OCI-LY7 (cell line): ENCODE data around the gene ZSWIM9. TPM values are rescaled to one million over a fixed set of nuclear protein-coding genes. Genes with fewer than 3 reads are reported as not detected.
A peak's percentile ranks its signal among the peaks of the same experiment; 100 is the strongest.

Experiments used
- Bru-seq: library from RNA; stranded (reverse); fragments of 400-500 nt; gene quantifications from one replicate; lab custom pipeline; 2021; lab: Mats Ljungman, UMichigan
- BruChase-seq, 2 experiments: library from RNA; stranded (reverse); fragments of 400-500 nt; gene quantifications; one replicate each; lab custom pipeline; 2021; lab: Mats Ljungman, UMichigan
- BruUV-seq: library from RNA; stranded (reverse); fragments of 400-500 nt; replicated peaks from 2 replicates; lab custom pipeline; 2021; lab: Mats Ljungman, UMichigan
- CTCF ChIA-PET: fragments of 300-600 bp; sonication (Branson Sonifier 250); formaldehyde crosslinking; loops from one replicate; lab custom pipeline; 2022; ENCODE audit warnings: antibody characterized with exemption; ENCODE audit not compliant: unreplicated experiment; lab: Charles Lee
- POLR2A ChIA-PET: fragments of 300-600 bp; sonication (Branson Sonifier 250); formaldehyde crosslinking; loops from one replicate; lab custom pipeline; 2022; ENCODE audit warnings: antibody characterized with exemption; lab: Charles Lee
- DNase-seq: peaks from one replicate; pipeline ENCODE4 v3.0.0-alpha.2; 2015; ENCODE audit warnings: low spot score
- H2AFZ ChIP-seq: fragments of 200-600 bp; sonication (generic), shearing (Covaris generic); 2 replicates; pipeline ENCODE4 v1.6.1; 2014; ENCODE audit warnings: mild to moderate bottlenecking, antibody characterized with exemption, low read length, moderate library complexity
- H3K27ac ChIP-seq: fragments of 200-600 bp; sonication (generic); 2 replicates; pipeline ENCODE4 v1.5.1; 2014; ENCODE audit warnings: mixed run types, low read depth, mild to moderate bottlenecking, moderate library complexity, low read length, inconsistent platforms; ENCODE audit not compliant: poor library complexity, severe bottlenecking
- H3K36me3 ChIP-seq: fragments of 200-600 bp; sonication (generic); 2 replicates; pipeline ENCODE4 v1.6.1; 2014; ENCODE audit warnings: mild to moderate bottlenecking, antibody characterized with exemption, low read length, moderate library complexity, mixed read lengths; ENCODE audit not compliant: insufficient read depth
- H3K4me1 ChIP-seq: fragments of 200-600 bp; sonication (generic); 2 replicates; pipeline ENCODE4 v1.5.1; 2014; ENCODE audit warnings: mild to moderate bottlenecking, low read length; ENCODE audit not compliant: insufficient read depth, poor library complexity, severe bottlenecking
- H3K4me2 ChIP-seq: fragments of 200-600 bp; sonication (generic); 2 replicates; pipeline ENCODE4 v1.6.1; 2014; ENCODE audit warnings: mild to moderate bottlenecking, low read length
- H3K4me3 ChIP-seq: fragments of 200-600 bp; sonication (generic); 2 replicates; pipeline ENCODE4 v1.5.1; 2014; ENCODE audit warnings: mild to moderate bottlenecking, low read depth, low read length; ENCODE audit not compliant: poor library complexity, severe bottlenecking
- H3K79me2 ChIP-seq: fragments of 200-600 bp; sonication (generic); 2 replicates; pipeline ENCODE4 v1.6.1; 2016; ENCODE audit warnings: low read depth, mild to moderate bottlenecking, low read length, moderate library complexity, mixed read lengths; ENCODE audit not compliant: insufficient read depth
- H3K9me2 ChIP-seq: fragments of 200-600 bp; sonication (generic); 2 replicates; pipeline ENCODE4 v1.6.1; 2016; ENCODE audit warnings: mild to moderate bottlenecking, low read length, mixed read lengths; ENCODE audit not compliant: insufficient read depth
- H3K9me3 ChIP-seq: fragments of 200-600 bp; sonication (generic); 2 replicates; pipeline ENCODE4 v1.6.1; 2014; ENCODE audit warnings: mild to moderate bottlenecking, mixed run types, low read length, mixed read lengths
- H4K20me1 ChIP-seq: fragments of 200-600 bp; sonication (generic); 2 replicates; pipeline ENCODE4 v1.6.1; 2014; ENCODE audit warnings: mild to moderate bottlenecking, antibody characterized with exemption, low read length, moderate library complexity, mixed read lengths; ENCODE audit not compliant: insufficient read depth
- EZH2phosphoT487 ChIP-seq: fragments of 200-600 bp; sonication (generic); IDR thresholded peaks from 2 replicates; pipeline ENCODE4 v1.6.1; 2018; ENCODE audit warnings: low read depth, borderline replicate concordance, mild to moderate bottlenecking, mixed run types, antibody characterized with exemption, low read length, moderate library complexity, mixed read lengths
- intact Hi-C: fragments of 100-400 bp; cut with micrococcal nuclease; formaldehyde crosslinking; loops from one replicate; pipeline ENCODE4 v1.10.0; 2022; ENCODE audit not compliant: unreplicated experiment
- long read RNA-seq: library from polyadenylated mRNA; stranded (forward); transcript quantifications from one replicate; pipeline ENCODE4 v2.0.0, GENCODE V29; 2022
- total RNA-seq, 2 experiments: library from RNA; depleted of rRNA in 1 of 2; stranded (reverse); fragments of >200 nt in 1 of 2; shearing (Covaris generic) in 1 of 2; gene quantifications; 2 replicates each; pipeline ENCODE4 v1.2.3, GENCODE V29; 2014 to 2022
- TF ChIP-seq, protein P1 (sequence below): fragments of 200-600 bp; sonication (generic); conservative IDR thresholded peaks from 2 replicates; pipeline ENCODE4 v1.5.1; 2014; ENCODE audit warnings: mild to moderate bottlenecking, antibody characterized with exemption, low read length, moderate library complexity, mixed read lengths

ZSWIM9 gene
- total RNA-seq (2014; rRNA removed; shearing (Covaris generic)): 3.2 and 4.5 TPM in 2 replicates
- total RNA-seq (2022): 10.5 and 12.0 TPM in 2 replicates
- percentile 64 among the genes with signal in this experiment for Bru-seq, nascent RNA
- BruChase-seq, experiment 1, labeled RNA remaining after a 6-hour chase: percentile 71 among the genes with signal in this experiment
- BruChase-seq, experiment 2, labeled RNA remaining after a 2-hour chase: percentile 64 among the genes with signal in this experiment
- long read RNA-seq, partial matches to known transcripts: 0 of 11 reads
- long read RNA-seq, other reads (novel, unspliced or antisense): 11 of 11 reads

- H3K79me2 ChIP-seq: peaks cover 64% of the 10 kb centered on the region
- ChIA-PET CTCF (interaction anchor here (0.6 kb wide), 1 partner anchor 14 kb away, joined by 4 read pairs; no protein-coding TSS in a partner anchor), POLR2A (interaction anchor here (0.5 to 1.0 kb wide), 6 partner anchors 33 to 1304 kb away, joined by 3 to 8 read pairs (median 4); partner anchors contain the start of gene PLA2G4C)
- H3K27ac ChIP-seq: peak within 1 kb of the TSS; percentile 85
- H3K4me3 ChIP-seq: peak within 1 kb of the TSS; percentile 98
- no TSS peak for BruUV-seq
- no peaks in the 10 kb centered on the region for H3K9me2 ChIP-seq
- peak within 1 kb of the TSS; percentile 96 for H3K4me2 ChIP-seq
- DNase-seq: peak; percentile 94
- intact Hi-C loops: loop anchor here (1.0 kb wide), 1 partner anchor 16 kb away; no protein-coding TSS in a partner anchor
- H3K9me3 ChIP-seq: no peaks in the 10 kb centered on the region
- peaks cover 30% of the 10 kb centered on the region for H3K4me1 ChIP-seq
- no peak for TF ChIP-seq EZH2phosphoT487
- TF ChIP-seq, protein P1, sequence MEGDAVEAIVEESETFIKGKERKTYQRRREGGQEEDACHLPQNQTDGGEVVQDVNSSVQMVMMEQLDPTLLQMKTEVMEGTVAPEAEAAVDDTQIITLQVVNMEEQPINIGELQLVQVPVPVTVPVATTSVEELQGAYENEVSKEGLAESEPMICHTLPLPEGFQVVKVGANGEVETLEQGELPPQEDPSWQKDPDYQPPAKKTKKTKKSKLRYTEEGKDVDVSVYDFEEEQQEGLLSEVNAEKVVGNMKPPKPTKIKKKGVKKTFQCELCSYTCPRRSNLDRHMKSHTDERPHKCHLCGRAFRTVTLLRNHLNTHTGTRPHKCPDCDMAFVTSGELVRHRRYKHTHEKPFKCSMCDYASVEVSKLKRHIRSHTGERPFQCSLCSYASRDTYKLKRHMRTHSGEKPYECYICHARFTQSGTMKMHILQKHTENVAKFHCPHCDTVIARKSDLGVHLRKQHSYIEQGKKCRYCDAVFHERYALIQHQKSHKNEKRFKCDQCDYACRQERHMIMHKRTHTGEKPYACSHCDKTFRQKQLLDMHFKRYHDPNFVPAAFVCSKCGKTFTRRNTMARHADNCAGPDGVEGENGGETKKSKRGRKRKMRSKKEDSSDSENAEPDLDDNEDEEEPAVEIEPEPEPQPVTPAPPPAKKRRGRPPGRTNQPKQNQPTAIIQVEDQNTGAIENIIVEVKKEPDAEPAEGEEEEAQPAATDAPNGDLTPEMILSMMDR: no peak
- H3K36me3 ChIP-seq: peaks cover 53% of the 10 kb centered on the region
- H2AFZ ChIP-seq: peak within 1 kb of the TSS; percentile 63; the same call in 1 of the 2 replicates
- H4K20me1 ChIP-seq: peaks cover 13% of the 10 kb centered on the region
Measured at GRCh38 chr19:48169939-48170803, at the start of gene ZSWIM9, which contains the start of gene LIG1. Gene ZSWIM9 (plus strand): TSS chr19:48170680. CDS start chr19:48171803, 1,123 bp downstream. Gene LIG1 (minus strand): TSS chr19:48170344. CDS start chr19:48165566, 4,778 bp downstream.

DNA sequence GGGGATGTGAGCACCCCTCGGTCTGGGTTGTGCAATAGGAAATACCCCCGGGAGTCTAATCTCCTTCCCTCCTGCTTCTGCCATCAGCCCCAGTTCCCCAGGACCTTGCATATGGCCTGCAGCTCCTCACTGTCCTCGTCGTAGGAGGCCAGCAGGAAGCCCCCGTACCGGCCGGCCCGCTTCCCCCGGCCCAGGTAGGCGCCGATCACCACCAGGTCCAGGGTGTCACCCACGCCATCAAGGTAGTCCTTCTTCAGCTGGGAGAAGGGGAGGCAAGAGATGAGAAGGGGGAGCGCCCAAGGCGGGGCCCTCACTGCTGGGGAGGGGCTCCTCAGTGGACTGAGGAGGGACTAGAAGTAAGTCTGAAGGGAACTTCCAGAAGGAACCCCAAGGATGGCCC, 49.4 kb upstream of the ZSWIM9 start:
- Histone ChIP-seq H3K4me1 (no peaks in the 10 kb centered on the region), H2AFZ (no peak overlapping the region), H3K4me3 (no peak overlapping the region), H3K27ac (no peak overlapping the region), H3K4me2 (no peak overlapping the region), H3K79me2 (no peaks in the 10 kb centered on the region), H4K20me1 (no peaks in the 10 kb centered on the region), H3K9me2 (no peaks in the 10 kb centered on the region), H3K9me3 (no peaks in the 10 kb centered on the region), H3K36me3 (peaks cover 91% of the 10 kb centered on the region)
- BruUV-seq: no TSS peak
- no peak for DNase-seq
- POLR2A ChIA-PET: no interaction called here
- TF ChIP-seq EZH2phosphoT487: no peak
- TF ChIP-seq, protein P1: no peak
- intact Hi-C loops: no loop called here
- CTCF ChIA-PET: no interaction called here
